22Rv1 (cell line): ENCODE measurements around the gene MUC3A.

Experiments
- ZFX ChIP-seq: fragments of 450-650 bp; IDR thresholded peaks from 2 replicates; pipeline ENCODE4 v1.6.1; 2017; ENCODE audit warnings: antibody characterized with exemption, borderline replicate concordance
- TF ChIP-seq, protein P1 (sequence below): fragments of 450-650 bp; IDR thresholded peaks from 2 replicates; pipeline ENCODE4 v1.5.1; 2017; ENCODE audit warnings: mild to moderate bottlenecking

DNA sequence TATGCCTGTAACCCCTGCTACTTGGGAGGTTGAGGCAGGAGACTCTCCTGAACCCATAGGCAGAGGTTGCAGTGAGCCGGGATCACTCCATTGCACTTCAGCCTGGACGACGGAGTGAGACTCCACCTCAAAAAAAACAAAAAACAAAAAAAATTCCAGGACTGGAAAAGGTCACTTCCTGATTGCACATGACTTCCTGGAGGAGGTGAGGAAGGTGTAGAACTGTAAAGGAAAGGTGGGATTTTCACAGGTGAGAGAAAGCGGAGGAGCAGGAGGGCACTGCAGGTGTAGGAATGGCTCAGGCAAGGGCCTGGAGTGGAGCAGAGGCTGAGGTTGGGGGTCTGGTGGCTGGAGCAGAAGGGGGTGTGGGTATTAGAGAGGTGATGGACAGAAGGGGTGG is 3.2 kb upstream of the MUC3A start:
- TF ChIP-seq, protein P1, sequence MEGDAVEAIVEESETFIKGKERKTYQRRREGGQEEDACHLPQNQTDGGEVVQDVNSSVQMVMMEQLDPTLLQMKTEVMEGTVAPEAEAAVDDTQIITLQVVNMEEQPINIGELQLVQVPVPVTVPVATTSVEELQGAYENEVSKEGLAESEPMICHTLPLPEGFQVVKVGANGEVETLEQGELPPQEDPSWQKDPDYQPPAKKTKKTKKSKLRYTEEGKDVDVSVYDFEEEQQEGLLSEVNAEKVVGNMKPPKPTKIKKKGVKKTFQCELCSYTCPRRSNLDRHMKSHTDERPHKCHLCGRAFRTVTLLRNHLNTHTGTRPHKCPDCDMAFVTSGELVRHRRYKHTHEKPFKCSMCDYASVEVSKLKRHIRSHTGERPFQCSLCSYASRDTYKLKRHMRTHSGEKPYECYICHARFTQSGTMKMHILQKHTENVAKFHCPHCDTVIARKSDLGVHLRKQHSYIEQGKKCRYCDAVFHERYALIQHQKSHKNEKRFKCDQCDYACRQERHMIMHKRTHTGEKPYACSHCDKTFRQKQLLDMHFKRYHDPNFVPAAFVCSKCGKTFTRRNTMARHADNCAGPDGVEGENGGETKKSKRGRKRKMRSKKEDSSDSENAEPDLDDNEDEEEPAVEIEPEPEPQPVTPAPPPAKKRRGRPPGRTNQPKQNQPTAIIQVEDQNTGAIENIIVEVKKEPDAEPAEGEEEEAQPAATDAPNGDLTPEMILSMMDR: no peak
- no peak for TF ChIP-seq ZFX
